Memory B cell (primary cell): ENCODE data around the gene POLD2.
A peak's percentile ranks its signal among the peaks of the same experiment; 100 is the strongest.

Experiments
- ATAC-seq: fragments of 150-1000 bp; cut with Tn5 transposase; 2 replicates; pipeline ENCODE4 v1.10.0; 2021; ENCODE audit warnings: low read depth, mild to moderate bottlenecking, moderate library complexity
- DNase-seq, 2 donors: peaks; one replicate each; pipeline ENCODE4 v3.0.0; 2022; ENCODE audit warnings: low spot score in 2 of 2
- H3K27ac Mint-ChIP-seq: one replicate; pipeline ENCODE4 v1.8.0; 2022; ENCODE audit warnings: mild to moderate bottlenecking, moderate library complexity, mixed read lengths
- H3K27me3 Mint-ChIP-seq: one replicate; pipeline ENCODE4 v1.8.0; 2022; ENCODE audit warnings: mixed read lengths
- H3K36me3 Mint-ChIP-seq: one replicate; pipeline ENCODE4 v1.8.0; 2022; ENCODE audit warnings: mild to moderate bottlenecking, mixed read lengths
- H3K4me1 Mint-ChIP-seq: one replicate; pipeline ENCODE4 v1.8.0; 2022; ENCODE audit warnings: mixed read lengths
- H3K4me3 Mint-ChIP-seq: one replicate; pipeline ENCODE4 v1.8.0; 2022; ENCODE audit warnings: mild to moderate bottlenecking, moderate library complexity, mixed read lengths
- H3K9me3 Mint-ChIP-seq: one replicate; pipeline ENCODE4 v1.8.0; 2022; ENCODE audit warnings: mixed read lengths

The POLD2 gene

DNA sequence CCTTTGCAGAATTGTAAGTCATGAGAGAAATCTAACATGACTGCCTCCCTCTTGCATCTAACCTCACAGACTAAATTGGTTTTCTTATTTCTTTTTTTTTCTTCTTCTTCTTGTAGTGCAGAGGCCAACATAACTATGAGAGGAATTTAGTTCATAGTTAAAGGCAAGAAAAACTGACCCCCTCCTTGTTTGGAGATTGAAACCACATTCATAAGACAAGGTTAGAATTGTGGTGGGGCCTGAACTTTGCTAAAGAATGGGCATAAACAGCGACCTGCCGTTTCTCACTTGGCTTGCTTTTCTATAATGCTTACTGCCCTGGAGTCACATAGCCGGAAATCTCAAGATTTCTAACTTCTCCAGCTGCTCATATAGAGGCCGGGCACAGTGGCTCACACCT, 38.6 kb downstream of the POLD2 start:
- ATAC-seq: no peak
- Mint-ChIP-seq H3K4me3 (no peak overlapping the region), H3K27me3 (no peaks in the 10 kb centered on the region), H3K27ac (no peak overlapping the region), H3K9me3 (no peaks in the 10 kb centered on the region), H3K4me1 (peaks cover 7% of the 10 kb centered on the region), H3K36me3 (peaks cover 3% of the 10 kb centered on the region)
- no peak for DNase-seq

GRCh38 chr7:44083796-44084195, 39.6 kb downstream of the POLD2 start:
- Mint-ChIP-seq H3K9me3 (no peaks in the 10 kb centered on the region), H3K4me3 (peak overlapping the region; percentile 48), H3K4me1 (peaks cover 7% of the 10 kb centered on the region), H3K27me3 (no peaks in the 10 kb centered on the region), H3K27ac (no peak overlapping the region), H3K36me3 (peaks cover 5% of the 10 kb centered on the region)
- no peak for ATAC-seq
- no peak for DNase-seq

- H3K36me3 Mint-ChIP-seq: peaks cover 13% of the 10 kb centered on the region
- no peaks in the 10 kb centered on the region for H3K27me3 Mint-ChIP-seq
- peaks cover 15% of the 10 kb centered on the region for H3K4me1 Mint-ChIP-seq
- H3K9me3 Mint-ChIP-seq: no peaks in the 10 kb centered on the region
- H3K4me3 Mint-ChIP-seq: peak overlapping the region; percentile 87
- H3K27ac Mint-ChIP-seq: peak overlapping the region; percentile 93
- DNase-seq (peak in 1 of 2 donors; percentile 85), ATAC-seq (peak; percentile 84)
Measured at GRCh38 chr7:44082541-44083207, 40.7 kb downstream of the POLD2 start.

GRCh38 chr7:44081266-44081748, 42.0 kb downstream of the POLD2 start:
- Mint-ChIP-seq H3K4me3 (peak overlapping the region; percentile 87), H3K27ac (peak overlapping the region; percentile 93), H3K4me1 (peaks cover 18% of the 10 kb centered on the region), H3K27me3 (no peaks in the 10 kb centered on the region), H3K9me3 (no peaks in the 10 kb centered on the region), H3K36me3 (peaks cover 16% of the 10 kb centered on the region)
- ATAC-seq (peak; percentile 16), DNase-seq (peak in 1 of 2 donors; percentile 50)

- peak overlapping the region; percentile 87 for H3K4me3 Mint-ChIP-seq
- H3K27me3 Mint-ChIP-seq: no peaks in the 10 kb centered on the region
- H3K36me3 Mint-ChIP-seq: peaks cover 16% of the 10 kb centered on the region
- DNase-seq (no peak), ATAC-seq (no peak)
- H3K27ac Mint-ChIP-seq: peak overlapping the region; percentile 93
- H3K4me1 Mint-ChIP-seq: peaks cover 18% of the 10 kb centered on the region
- H3K9me3 Mint-ChIP-seq: no peaks in the 10 kb centered on the region
Measured at GRCh38 chr7:44080686-44081265, 42.6 kb downstream of the POLD2 start.

- Mint-ChIP-seq H3K9me3 (no peaks in the 10 kb centered on the region), H3K4me3 (no peak overlapping the region), H3K4me1 (peaks cover 18% of the 10 kb centered on the region), H3K27ac (no peak overlapping the region), H3K27me3 (no peaks in the 10 kb centered on the region), H3K36me3 (peaks cover 18% of the 10 kb centered on the region)
- DNase-seq (no peak), ATAC-seq (no peak)
Measured at GRCh38 chr7:44080118-44080517, 43.2 kb downstream of the POLD2 start.

DNA sequence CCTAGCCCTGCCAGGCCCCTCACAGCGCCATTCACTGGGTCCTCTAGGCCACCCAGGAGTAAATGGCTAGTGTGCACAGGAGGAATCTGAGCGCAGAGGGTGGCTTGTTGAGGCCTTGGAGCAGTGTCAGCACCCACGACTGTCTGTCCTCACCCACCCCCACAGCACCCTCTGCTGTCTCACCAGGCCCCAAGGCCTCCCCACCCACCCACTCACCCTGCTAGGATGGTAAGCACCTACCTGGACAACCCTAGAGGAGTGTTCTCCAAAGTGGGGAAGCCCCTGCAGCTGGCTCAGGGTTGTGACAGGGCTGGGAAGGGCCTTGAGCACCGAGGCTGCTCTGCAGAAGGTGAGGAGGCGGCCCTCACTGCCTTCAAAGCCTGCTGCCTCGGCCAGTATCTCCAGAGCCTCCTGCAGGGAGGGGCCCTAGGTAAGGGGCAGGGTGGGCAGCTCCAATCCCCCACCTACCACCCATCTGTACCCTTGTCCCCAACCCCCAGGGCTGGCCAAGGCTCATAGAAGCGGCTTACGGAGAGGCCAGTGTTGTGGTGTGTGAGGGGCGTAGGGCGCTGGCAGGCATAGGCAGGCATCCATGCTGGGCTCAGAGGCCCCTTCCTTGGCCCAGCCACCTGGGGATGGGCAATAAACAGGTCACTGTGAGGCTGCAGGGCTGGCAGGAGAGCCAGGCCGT, 43.9 kb downstream of the POLD2 start:
- ATAC-seq (no peak), DNase-seq (no peak)
- Mint-ChIP-seq H3K4me1 (peaks cover 18% of the 10 kb centered on the region), H3K9me3 (no peaks in the 10 kb centered on the region), H3K27ac (no peak overlapping the region), H3K36me3 (peaks cover 18% of the 10 kb centered on the region), H3K27me3 (no peaks in the 10 kb centered on the region), H3K4me3 (peak overlapping the region; percentile 21)

GRCh38 chr7:44078521-44078920, 44.8 kb downstream of the POLD2 start:
- ATAC-seq (no peak), DNase-seq (no peak)
- Mint-ChIP-seq H3K4me1 (peaks cover 20% of the 10 kb centered on the region), H3K27ac (peak overlapping the region; percentile 69), H3K4me3 (peak overlapping the region; percentile 37), H3K36me3 (peaks cover 18% of the 10 kb centered on the region), H3K9me3 (no peaks in the 10 kb centered on the region), H3K27me3 (no peaks in the 10 kb centered on the region)

GRCh38 chr7:44077681-44078091, 45.7 kb downstream of the POLD2 start:
- DNase-seq (no peak), ATAC-seq (no peak)
- peaks cover 22% of the 10 kb centered on the region for H3K4me1 Mint-ChIP-seq
- peak overlapping the region; percentile 69 for H3K27ac Mint-ChIP-seq
- H3K36me3 Mint-ChIP-seq: peaks cover 18% of the 10 kb centered on the region
- H3K27me3 Mint-ChIP-seq: no peaks in the 10 kb centered on the region
- H3K9me3 Mint-ChIP-seq: no peaks in the 10 kb centered on the region
- H3K4me3 Mint-ChIP-seq: no peak overlapping the region

GRCh38 chr7:44077061-44077460, 46.3 kb downstream of the POLD2 start:
- ATAC-seq (no peak), DNase-seq (no peak)
- H3K4me1 Mint-ChIP-seq: peaks cover 26% of the 10 kb centered on the region
- H3K9me3 Mint-ChIP-seq: no peaks in the 10 kb centered on the region
- no peak overlapping the region for H3K4me3 Mint-ChIP-seq
- H3K27ac Mint-ChIP-seq: peak overlapping the region; percentile 69
- no peaks in the 10 kb centered on the region for H3K27me3 Mint-ChIP-seq
- H3K36me3 Mint-ChIP-seq: peaks cover 21% of the 10 kb centered on the region

GRCh38 chr7:44076101-44076895, 47.0 kb downstream of the POLD2 start:
- Mint-ChIP-seq H3K4me3 (no peak overlapping the region), H3K27me3 (no peaks in the 10 kb centered on the region), H3K9me3 (no peaks in the 10 kb centered on the region), H3K36me3 (peaks cover 21% of the 10 kb centered on the region), H3K27ac (peak overlapping the region; percentile 96), H3K4me1 (peaks cover 30% of the 10 kb centered on the region)
- no peak for DNase-seq
- no peak for ATAC-seq

- Mint-ChIP-seq H3K9me3 (no peaks in the 10 kb centered on the region), H3K36me3 (peaks cover 20% of the 10 kb centered on the region), H3K27ac (peak overlapping the region; percentile 96), H3K27me3 (no peaks in the 10 kb centered on the region), H3K4me3 (no peak overlapping the region), H3K4me1 (peaks cover 29% of the 10 kb centered on the region)
- ATAC-seq: no peak
- DNase-seq: no peak
Measured at GRCh38 chr7:44075296-44076075, 47.9 kb downstream of the POLD2 start.

GRCh38 chr7:44074349-44074695, 49.0 kb downstream of the POLD2 start:
- peaks cover 35% of the 10 kb centered on the region for H3K4me1 Mint-ChIP-seq
- ATAC-seq: peak; percentile 15
- no peak for DNase-seq
- peak overlapping the region; percentile 47 for H3K4me3 Mint-ChIP-seq
- peak overlapping the region; percentile 96 for H3K27ac Mint-ChIP-seq
- H3K9me3 Mint-ChIP-seq: peaks cover 1% of the 10 kb centered on the region
- H3K27me3 Mint-ChIP-seq: no peaks in the 10 kb centered on the region
- peaks cover 18% of the 10 kb centered on the region for H3K36me3 Mint-ChIP-seq
